ENCODE data around the gene OR2T12.
"Not testable (repeated sequence)": the region's sequence is repeated elsewhere in the genome, so short reads cannot be mapped to it uniquely, and the experiment has no call there.

OR2T12 gene, protein sequence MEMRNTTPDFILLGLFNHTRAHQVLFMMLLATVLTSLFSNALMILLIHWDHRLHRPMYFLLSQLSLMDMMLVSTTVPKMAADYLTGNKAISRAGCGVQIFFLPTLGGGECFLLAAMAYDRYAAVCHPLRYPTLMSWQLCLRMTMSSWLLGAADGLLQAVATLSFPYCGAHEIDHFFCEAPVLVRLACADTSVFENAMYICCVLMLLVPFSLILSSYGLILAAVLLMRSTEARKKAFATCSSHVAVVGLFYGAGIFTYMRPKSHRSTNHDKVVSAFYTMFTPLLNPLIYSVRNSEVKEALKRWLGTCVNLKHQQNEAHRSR

DNA sequence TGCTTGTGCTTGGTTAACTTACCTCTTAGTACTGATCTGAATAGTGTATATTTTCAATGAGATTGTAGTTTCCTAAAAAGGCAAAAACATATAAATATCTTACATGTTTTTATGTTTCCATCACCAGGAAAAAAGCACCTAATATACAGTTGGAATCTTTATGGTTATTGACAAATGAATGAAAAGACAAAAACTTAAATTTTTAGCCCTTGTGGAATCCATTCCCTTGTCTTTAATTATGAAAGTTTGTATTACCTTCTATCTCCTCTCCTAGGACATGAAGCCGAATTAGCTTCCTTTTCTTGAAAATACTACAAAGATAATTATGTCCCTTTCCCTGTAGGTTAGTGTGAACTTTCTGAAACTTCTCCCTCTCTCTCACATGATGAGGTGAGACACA, at the start of gene OR2T12:
TSS of gene OR2T12 (minus strand) at position 101 of the 400 bp plus-strand sequence. CDS start 7,846 bp downstream, outside the sequence.
- no peak for DNase-seq (ENCODE audit: low read depth in 1 of 2, low spot score in 1 of 2)
- in situ Hi-C loops (cut with HindIII; ENCODE audit: low pct_unique_long_range_greater_than_20kb, low sequenced_read_pairs): no loop called here
- TF ChIP-seq JUND (IDR thresholded peaks at IDR 0.05; ENCODE audit: low read depth): no peak

DNA sequence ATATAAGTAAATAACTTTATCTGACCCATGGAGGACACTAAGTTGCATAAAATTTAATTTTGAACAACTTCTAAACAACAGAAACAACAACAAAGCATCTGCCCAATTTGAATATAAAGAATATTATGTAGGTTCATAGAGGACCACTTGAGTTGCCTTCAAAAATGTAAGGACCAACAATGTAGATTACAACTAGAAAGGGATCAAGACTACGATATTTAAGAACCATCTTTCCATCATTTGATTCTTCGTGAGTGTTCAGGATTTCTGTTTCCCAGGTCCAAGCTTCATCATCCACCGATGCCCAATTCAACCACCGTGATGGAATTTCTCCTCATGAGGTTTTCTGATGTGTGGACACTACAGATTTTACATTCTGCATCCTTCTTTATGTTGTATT, 45.3 kb upstream of the OR2T12 start, which contains the start of gene OR14C36:
TSS of gene OR14C36 (plus strand) at position 301 of the 400 bp plus-strand sequence. CDS start at position 301, 0 bp downstream.
- TF ChIP-seq JUND (IDR thresholded peaks at IDR 0.05; ENCODE audit: low read depth): no peak
- in situ Hi-C loops (cut with HindIII; ENCODE audit: low pct_unique_long_range_greater_than_20kb, low sequenced_read_pairs): no loop called here
- no peak for DNase-seq (ENCODE audit: low read depth in 1 of 2, low spot score in 1 of 2)

DNA sequence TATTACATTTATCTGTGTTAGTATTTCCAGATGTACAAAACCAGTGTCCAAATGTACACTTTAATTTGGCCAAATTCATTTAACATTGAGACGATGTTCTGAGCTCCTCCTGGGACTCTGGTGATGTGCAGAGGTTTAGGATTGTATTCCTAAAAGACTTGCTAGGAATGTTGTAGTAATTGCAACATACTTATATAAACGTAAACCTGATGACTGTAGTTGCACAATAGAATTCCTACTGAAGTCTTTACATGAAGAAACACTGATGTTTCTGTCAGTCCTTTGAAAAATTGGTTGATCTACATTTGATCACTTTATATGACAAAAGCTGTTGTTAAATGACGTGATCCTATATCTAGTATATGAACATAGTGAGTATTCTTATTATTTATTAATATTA, 40.2 kb upstream of the OR2T12 start:
- TF ChIP-seq JUND (IDR thresholded peaks at IDR 0.05; ENCODE audit: low read depth): no peak
- in situ Hi-C loops (cut with HindIII; ENCODE audit: low pct_unique_long_range_greater_than_20kb, low sequenced_read_pairs): no loop called here
- DNase-seq (ENCODE audit: low read depth in 1 of 2, low spot score in 1 of 2): no peak

DNA sequence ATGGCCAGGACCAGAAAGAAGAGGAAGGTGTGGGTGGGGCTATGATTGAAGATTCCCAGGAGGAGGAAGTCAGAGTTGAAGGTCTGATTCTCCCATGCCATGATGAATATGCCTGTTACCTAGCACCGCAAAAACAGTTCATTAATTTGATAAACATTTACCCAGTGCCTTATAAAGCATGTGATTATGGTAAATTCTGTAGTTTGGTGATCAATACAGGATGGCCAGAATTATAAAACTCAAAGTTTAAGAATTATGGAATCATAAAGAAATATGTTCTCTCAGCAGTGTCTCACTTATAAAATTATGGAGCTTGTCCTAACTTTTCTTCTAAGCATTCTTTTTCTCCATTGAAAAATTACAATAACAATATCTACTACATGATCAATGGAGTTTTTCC, 21.2 kb upstream of the OR2T12 start, which contains the start of gene OR2M7:
TSS of gene OR2M7 (minus strand) at position 101 of the 400 bp plus-strand sequence. CDS start at position 101, 0 bp downstream.
- in situ Hi-C loops (cut with HindIII; ENCODE audit: low pct_unique_long_range_greater_than_20kb, low sequenced_read_pairs): no loop called here
- no peak for TF ChIP-seq JUND (IDR thresholded peaks at IDR 0.05; ENCODE audit: low read depth)

DNA sequence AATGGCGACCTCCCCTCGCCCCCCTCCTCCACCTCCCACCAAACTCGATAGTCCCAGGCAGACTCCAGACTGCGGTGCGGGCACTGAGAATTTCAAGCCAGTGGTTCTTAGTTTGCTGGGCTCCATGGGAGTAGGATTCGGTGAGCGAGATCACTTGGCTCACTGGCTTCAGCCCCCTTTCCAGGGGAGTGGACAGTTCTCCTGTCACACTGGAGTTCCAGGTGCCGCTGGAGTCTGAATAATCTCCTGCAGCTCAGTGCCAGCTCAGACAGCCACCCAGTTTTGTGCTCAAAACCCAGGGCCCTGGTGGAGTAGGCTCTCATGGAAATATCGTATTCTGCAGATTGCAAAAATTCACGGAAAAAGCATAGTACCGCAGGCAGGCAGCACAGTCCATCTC, 13.6 kb upstream of the OR2T12 start:
- no peak for DNase-seq (ENCODE audit: low read depth in 1 of 2, low spot score in 1 of 2)
- no peak for TF ChIP-seq JUND (IDR thresholded peaks at IDR 0.05; ENCODE audit: low read depth)
- in situ Hi-C loops (cut with HindIII; ENCODE audit: low pct_unique_long_range_greater_than_20kb, low sequenced_read_pairs): no loop called here

More for the DNA sequence above, 21.2 kb upstream of the OR2T12 start, which contains the start of gene OR2M7:
- no peak for DNase-seq (ENCODE audit: low read depth in 1 of 2, low spot score in 1 of 2)

DNA sequence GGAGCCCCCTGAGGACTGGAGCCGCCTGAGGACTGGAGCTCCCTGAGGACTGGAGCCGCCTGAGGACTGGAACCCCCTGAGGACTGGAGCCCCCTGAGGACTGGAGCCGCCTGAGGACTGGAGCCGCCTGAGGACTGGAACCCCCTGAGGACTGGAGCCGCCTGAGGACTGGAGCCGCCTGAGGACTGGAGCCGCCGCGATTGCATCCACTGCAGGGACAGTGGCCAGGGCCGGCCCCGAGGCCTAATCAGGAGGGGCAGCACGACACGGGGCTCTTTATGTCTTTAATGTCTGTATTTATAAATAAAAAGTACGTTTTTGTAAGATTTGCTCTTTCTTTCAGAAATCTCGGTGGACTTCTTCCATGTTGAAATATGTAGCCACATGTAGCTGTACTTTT, 3.5 kb upstream of the OR2T12 start:
- in situ Hi-C loops (cut with HindIII; ENCODE audit: low pct_unique_long_range_greater_than_20kb, low sequenced_read_pairs); DNase-seq (ENCODE audit: low read depth in 1 of 2, low spot score in 1 of 2): not testable (repeated sequence)

DNA sequence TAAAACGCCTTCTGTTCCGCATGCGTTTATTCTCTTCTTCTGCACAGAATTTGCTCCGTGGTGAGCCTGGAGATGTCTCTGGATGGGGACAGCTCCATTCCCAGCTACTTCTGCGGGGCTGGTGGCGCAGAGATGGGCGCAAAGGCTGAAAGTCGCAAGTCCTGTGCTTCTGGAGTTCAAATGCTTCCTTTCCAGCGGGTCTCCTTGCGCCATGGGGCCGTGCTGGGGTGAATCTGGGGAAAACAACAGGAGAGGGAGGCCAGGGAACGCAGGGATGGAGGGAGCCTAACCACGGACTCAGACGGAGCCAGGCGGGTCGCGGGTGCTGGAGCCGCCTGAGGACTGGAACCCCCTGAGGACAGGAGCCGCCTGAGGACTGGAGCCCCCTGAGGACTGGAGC, 2.9 kb upstream of the OR2T12 start:
- in situ Hi-C loops (cut with HindIII; ENCODE audit: low pct_unique_long_range_greater_than_20kb, low sequenced_read_pairs): no loop called here
- DNase-seq (ENCODE audit: low read depth in 1 of 2, low spot score in 1 of 2): no peak
- no peak for TF ChIP-seq JUND (IDR thresholded peaks at IDR 0.05; ENCODE audit: low read depth)

DNA sequence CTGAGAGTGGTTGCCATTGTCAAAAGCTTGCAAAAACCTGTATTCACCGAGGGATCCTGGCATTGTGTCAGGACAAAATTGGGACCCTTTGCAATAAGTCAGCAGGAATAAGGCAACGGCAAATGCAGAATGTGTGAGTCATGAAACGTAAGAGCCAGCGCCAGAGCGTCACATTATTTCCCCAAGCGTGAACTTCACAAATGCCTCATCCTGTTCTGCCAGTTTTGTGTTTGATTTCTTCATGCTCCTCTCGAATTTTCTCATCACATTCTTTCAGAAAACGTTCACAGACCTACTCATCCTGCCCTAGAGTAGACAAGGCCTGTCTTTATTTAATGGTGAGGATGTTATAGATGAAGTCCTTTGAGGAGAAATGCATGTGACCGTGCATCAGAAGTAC, 2.4 kb upstream of the OR2T12 start:
- in situ Hi-C loops (cut with HindIII; ENCODE audit: low pct_unique_long_range_greater_than_20kb, low sequenced_read_pairs): not testable (repeated sequence)
- peak in 1 of 2 experiments; percentile 23 for DNase-seq (ENCODE audit: low read depth in 1 of 2, low spot score in 1 of 2)

DNA sequence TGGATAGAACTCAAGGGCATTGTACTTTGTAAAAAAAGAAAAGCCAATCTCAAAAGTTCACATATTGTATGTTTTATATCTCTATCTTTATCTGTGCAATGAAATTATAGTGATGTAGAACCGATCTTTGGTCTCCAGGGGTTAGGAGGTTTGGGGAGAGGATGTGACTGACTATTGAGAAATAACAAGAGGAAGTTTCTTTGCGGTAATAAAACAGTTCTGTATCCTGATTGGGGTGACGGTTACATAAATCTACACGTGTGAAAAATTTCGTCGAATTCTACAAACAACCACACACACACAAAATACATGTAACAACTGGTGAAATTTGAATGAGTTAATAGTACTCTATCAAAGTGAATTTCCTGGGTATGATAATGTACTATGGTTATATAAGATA, 14.8 kb downstream of the OR2T12 start:
- no peak for DNase-seq (ENCODE audit: low read depth in 1 of 2, low spot score in 1 of 2)
- in situ Hi-C loops (cut with HindIII; ENCODE audit: low pct_unique_long_range_greater_than_20kb, low sequenced_read_pairs): no loop called here
- TF ChIP-seq JUND (IDR thresholded peaks at IDR 0.05; ENCODE audit: low read depth): no peak

DNA sequence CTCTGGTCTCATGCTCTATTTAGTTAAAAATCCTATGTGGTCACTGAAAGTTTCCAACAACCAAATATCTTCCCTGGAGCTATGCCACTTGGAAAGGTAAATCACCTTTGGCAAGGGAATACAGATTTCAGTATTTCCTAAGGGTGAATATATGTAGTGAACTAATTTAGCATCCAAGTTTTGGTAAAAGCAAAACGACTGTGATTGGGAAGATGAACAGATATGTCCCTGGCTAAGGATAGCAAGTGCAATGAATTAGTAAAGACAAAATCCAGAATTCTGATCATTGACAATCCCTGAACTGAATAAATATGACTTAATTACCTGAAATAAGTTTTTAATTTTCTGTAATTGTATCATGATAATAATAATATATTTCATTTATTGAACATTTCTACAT, 25.3 kb downstream of the OR2T12 start, which contains the start of gene OR2T33:
TSS of gene OR2T33 (minus strand) at position 101 of the 400 bp plus-strand sequence. CDS start 4,162 bp downstream, outside the sequence.
- in situ Hi-C loops (cut with HindIII; ENCODE audit: low pct_unique_long_range_greater_than_20kb, low sequenced_read_pairs): no loop called here
- no peak for TF ChIP-seq JUND (IDR thresholded peaks at IDR 0.05; ENCODE audit: low read depth)
- no peak for DNase-seq (ENCODE audit: low read depth in 1 of 2, low spot score in 1 of 2)

DNA sequence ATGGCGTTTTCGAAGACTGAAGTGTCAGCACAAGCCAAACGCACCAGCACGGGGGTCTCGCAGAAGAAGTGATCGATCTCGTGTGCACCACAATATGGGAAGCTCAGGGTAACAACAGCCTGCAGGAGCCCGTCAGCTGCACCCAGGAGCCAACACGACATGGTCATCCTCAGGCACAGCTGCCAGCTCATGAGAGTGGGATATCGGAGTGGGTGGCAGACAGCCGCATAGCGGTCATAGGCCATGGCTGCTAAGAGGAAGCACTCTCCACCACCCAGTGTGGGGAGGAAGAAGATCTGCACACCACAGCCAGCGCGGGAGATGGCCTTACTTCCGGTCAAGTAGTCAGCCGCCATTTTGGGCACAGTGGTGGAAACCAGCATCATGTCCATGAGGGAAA, 30.0 kb downstream of the OR2T12 start:
- in situ Hi-C loops (cut with HindIII; ENCODE audit: low pct_unique_long_range_greater_than_20kb, low sequenced_read_pairs); DNase-seq (ENCODE audit: low read depth in 1 of 2, low spot score in 1 of 2): not testable (repeated sequence)

DNA sequence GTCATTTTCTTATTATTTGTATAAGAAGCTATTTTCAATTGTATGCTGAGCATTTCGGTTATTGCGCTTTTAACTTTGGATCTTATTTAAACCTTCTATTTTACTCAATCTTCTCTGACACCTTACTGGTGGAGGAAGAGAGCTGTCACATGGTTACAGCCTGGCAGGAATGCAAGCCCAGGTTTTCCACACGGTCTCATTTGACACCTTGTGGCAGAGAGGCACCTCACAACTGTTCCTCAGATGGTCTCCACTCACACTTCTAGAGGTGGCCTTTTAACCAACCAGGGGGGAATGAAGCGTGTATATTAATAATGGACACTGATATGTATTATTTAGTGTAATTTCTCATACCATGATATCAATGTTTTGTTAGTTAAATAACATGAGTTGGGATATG, 35.0 kb downstream of the OR2T12 start:
- DNase-seq (ENCODE audit: low read depth in 1 of 2, low spot score in 1 of 2): peak in 1 of 2 experiments; percentile 66
- in situ Hi-C loops (cut with HindIII; ENCODE audit: low pct_unique_long_range_greater_than_20kb, low sequenced_read_pairs): no loop called here
- TF ChIP-seq JUND (IDR thresholded peaks at IDR 0.05; ENCODE audit: low read depth): no peak

DNA sequence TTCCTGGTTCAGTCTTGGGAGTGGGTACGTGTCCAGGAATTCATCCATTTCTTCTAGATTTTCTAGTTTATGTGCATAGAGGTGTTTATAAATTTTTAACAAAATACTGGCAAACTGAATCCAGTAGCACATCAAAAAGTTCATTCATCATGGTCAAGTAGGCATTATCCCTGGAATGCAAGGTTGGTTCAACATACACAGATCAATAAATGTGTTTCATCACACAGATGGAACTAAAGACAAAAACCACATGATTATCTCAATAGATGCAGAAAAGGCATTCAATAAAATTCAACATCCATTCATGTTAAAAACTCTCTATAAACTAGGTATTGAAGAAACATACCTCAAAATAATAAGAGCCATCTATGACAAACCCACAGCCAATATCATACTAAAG, 43.9 kb downstream of the OR2T12 start:
- in situ Hi-C loops (cut with HindIII; ENCODE audit: low pct_unique_long_range_greater_than_20kb, low sequenced_read_pairs); DNase-seq (ENCODE audit: low read depth in 1 of 2, low spot score in 1 of 2): not testable (repeated sequence)

DNA sequence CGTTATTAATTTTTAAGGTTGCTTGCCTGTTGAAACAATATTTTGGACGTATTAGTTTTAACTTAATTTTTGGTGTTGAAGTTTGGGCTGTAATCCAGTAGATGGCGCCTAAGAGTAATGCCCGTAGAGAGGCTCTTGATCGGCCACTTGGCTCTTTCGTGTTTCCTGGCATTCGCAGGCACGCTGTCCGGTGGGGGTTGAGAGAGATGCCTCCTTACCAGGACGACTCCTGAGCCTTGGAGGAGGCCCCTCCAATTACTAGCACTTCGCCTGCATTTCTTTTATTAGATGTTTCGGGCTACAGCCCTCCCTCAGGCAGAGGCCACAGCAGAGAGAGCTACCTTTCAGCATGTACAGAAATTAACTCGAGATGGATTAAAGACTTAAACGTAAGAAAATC, 60.0 kb downstream of the OR2T12 start:
- DNase-seq (ENCODE audit: low read depth in 1 of 2, low spot score in 1 of 2): peak; percentile 36 to 73
- in situ Hi-C loops (cut with HindIII; ENCODE audit: low pct_unique_long_range_greater_than_20kb, low sequenced_read_pairs): no loop called here
- no peak for TF ChIP-seq JUND (IDR thresholded peaks at IDR 0.05; ENCODE audit: low read depth)
